HCT116 (cell line): ENCODE data around the gene NEUROD4. TPM values are rescaled to one million over a fixed set of nuclear protein-coding genes. Genes with fewer than 3 reads are reported as not detected.
A peak's percentile ranks its signal among the peaks of the same experiment; 100 is the strongest.

Experiments
- ATAC-seq: fragments of 200-7000 bp; cut with Tn5 transposase; 2 replicates; pipeline ENCODE4 v1.9.1; 2020; ENCODE audit warnings: mild to moderate bottlenecking, moderate library complexity
- BruUV-seq: library from RNA; stranded (reverse); fragments of 400-500 nt; replicated peaks from 2 replicates; lab custom pipeline; 2021; lab: Mats Ljungman, UMichigan
- CTCF ChIA-PET: fragments of 300-600 bp; sonication (Branson Sonifier 250); formaldehyde crosslinking; loops from one replicate; lab custom pipeline; 2021; ENCODE audit warnings: antibody characterized with exemption; lab: Charles Lee
- POLR2A ChIA-PET: fragments of 300-600, 350-600 bp; sonication (Branson Sonifier 250); formaldehyde crosslinking; loops from one replicate; lab custom pipeline; 2021; ENCODE audit warnings: antibody characterized with exemption; lab: Charles Lee
- RAD21 ChIA-PET, 2 experiments: fragments of 300-600 bp; sonication (Branson Sonifier 250); formaldehyde crosslinking; loops; one replicate each; lab custom pipeline; 2023; ENCODE audit warnings: low total read pairs in 2 of 2; ENCODE audit not compliant: uncharacterized antibody in 2 of 2, unreplicated experiment in 2 of 2, low non-redundant PET in 1 of 2; lab: Charles Lee
- DNase-seq: peaks from one replicate; pipeline ENCODE4 v3.0.0-alpha.2; 2010; ENCODE audit warnings: low read depth, low spot score
- H2AFZ ChIP-seq: fragments of 200-600 bp; shearing (Covaris generic), sonication (generic); 2 replicates; pipeline ENCODE4 v1.6.1; 2017; ENCODE audit warnings: low read depth, mixed run types, mixed read lengths, antibody characterized with exemption, low read length; ENCODE audit not compliant: poor library complexity, severe bottlenecking
- H3K27ac ChIP-seq: 2 replicates; pipeline ENCODE4 v1.5.1; 2012; ENCODE audit warnings: low read depth, low read length
- H3K27me3 ChIP-seq: fragments of 200-600 bp; sonication (generic); 2 replicates; pipeline ENCODE4 v1.6.1; 2016; ENCODE audit warnings: mixed run types, low read length, mixed read lengths; ENCODE audit not compliant: insufficient read depth
- H3K36me3 ChIP-seq, 2 experiments: fragments of 200-500 bp in 1 of 2; fragments of 200-600 bp in 1 of 2; sonication (Bioruptor generic) in 1 of 2; sonication (generic) in 1 of 2; 2 replicates each; pipeline versions ENCODE4 v1.5.1 to v1.6.1; 2014 to 2016; ENCODE audit warnings: low read length in 2 of 2, inconsistent platforms in 1 of 2, mixed read lengths in 1 of 2, mixed run types in 1 of 2; ENCODE audit not compliant: insufficient read depth in 2 of 2, control insufficient read depth in 1 of 2
- H3K4me1 ChIP-seq, 2 experiments: fragments of 200-600 bp in 1 of 2; sonication (generic) in 1 of 2; 2 replicates each; pipeline versions ENCODE4 v1.5.1 to v1.6.1; 2012 to 2017; ENCODE audit warnings: low read length in 2 of 2, inconsistent platforms in 1 of 2, mild to moderate bottlenecking in 1 of 2, mixed read lengths in 1 of 2, mixed run types in 1 of 2, moderate library complexity in 1 of 2; ENCODE audit not compliant: insufficient read depth in 2 of 2, control insufficient read depth in 1 of 2
- H3K4me2 ChIP-seq: fragments of 200-600 bp; sonication (generic); 2 replicates; pipeline ENCODE4 v1.6.1; 2017; ENCODE audit warnings: mixed run types, low read length, mixed read lengths
- H3K4me3 ChIP-seq, 2 experiments: fragments of 200-600 bp in 1 of 2; sonication (generic) in 1 of 2; replicated peaks in 1 of 2; 2 replicates each; pipeline ENCODE4 v1.5.1; 2011 to 2016; ENCODE audit warnings: low read length in 2 of 2, control low read depth in 1 of 2, low read depth in 1 of 2, mild to moderate bottlenecking in 1 of 2, mixed read lengths in 1 of 2, mixed run types in 1 of 2
- H3K79me2 ChIP-seq: fragments of 200-600 bp; sonication (generic); 2 replicates; pipeline ENCODE4 v1.6.1; 2017; ENCODE audit warnings: mild to moderate bottlenecking, mixed run types, low read length, moderate library complexity, mixed read lengths; ENCODE audit not compliant: insufficient read depth
- H3K9ac ChIP-seq: fragments of 200-600 bp; sonication (generic); 2 replicates; pipeline ENCODE4 v1.6.1; 2016; ENCODE audit warnings: low read length, mixed read lengths
- H3K9me2 ChIP-seq: fragments of 200-600 bp; sonication (generic), shearing (Covaris generic); 2 replicates; pipeline ENCODE4 v1.6.1; 2017; ENCODE audit warnings: mixed run types, mild to moderate bottlenecking, moderate library complexity; ENCODE audit not compliant: insufficient read depth
- H3K9me3 ChIP-seq, 2 experiments: fragments of 200-500 bp in 1 of 2; fragments of 200-600 bp in 1 of 2; sonication (Bioruptor generic) in 1 of 2; sonication (generic) in 1 of 2; 2 replicates each; pipeline ENCODE4 v1.6.1; 2014 to 2017; ENCODE audit warnings: low read length in 2 of 2, mixed read lengths in 2 of 2, inconsistent platforms in 1 of 2, low read depth in 1 of 2, mild to moderate bottlenecking in 1 of 2, mixed run types in 1 of 2, moderate library complexity in 1 of 2; ENCODE audit not compliant: control insufficient read depth in 1 of 2, insufficient read depth in 1 of 2
- H4K20me1 ChIP-seq: fragments of 200-600 bp; sonication (generic), shearing (Covaris generic); 2 replicates; pipeline ENCODE4 v1.6.1; 2017; ENCODE audit warnings: mixed run types, mild to moderate bottlenecking, moderate library complexity; ENCODE audit not compliant: insufficient read depth
- CBX3 ChIP-seq: IDR thresholded peaks from 2 replicates; pipeline ENCODE4 v1.6.1; 2012; ENCODE audit warnings: low read depth
- EZH2phosphoT487 ChIP-seq: fragments of 200-600 bp; IDR thresholded peaks from 2 replicates; pipeline ENCODE4 v1.6.1; 2018; ENCODE audit warnings: antibody characterized with exemption, borderline replicate concordance
- MAX ChIP-seq: IDR thresholded peaks from 2 replicates; pipeline ENCODE4 v1.6.1; 2012
- RAD21 ChIP-seq: IDR thresholded peaks from 2 replicates; pipeline ENCODE4 v1.6.1; 2012; ENCODE audit warnings: low read depth, mild to moderate bottlenecking
- REST ChIP-seq: IDR thresholded peaks from 2 replicates; pipeline ENCODE4 v1.6.1; 2012; ENCODE audit warnings: low read depth
- TCF7L2 ChIP-seq: IDR thresholded peaks from 2 replicates; pipeline ENCODE4 v1.7.0; 2011; ENCODE audit warnings: borderline replicate concordance, inconsistent platforms; ENCODE audit not compliant: insufficient read depth, insufficient read length; ENCODE audit errors: extremely low read depth
- YY1 ChIP-seq: IDR thresholded peaks from 2 replicates; pipeline ENCODE4 v1.6.1; 2011; ENCODE audit warnings: low read length, low read depth, moderate library complexity, mild to moderate bottlenecking; ENCODE audit not compliant: insufficient replicate concordance; ENCODE audit errors: extremely low read depth
- ZNF274 ChIP-seq: fragments of 200-500 bp; sonication (Bioruptor generic); IDR thresholded peaks from 2 replicates; pipeline ENCODE4 v1.6.1; 2014; ENCODE audit warnings: mild to moderate bottlenecking, low read depth, low read length, inconsistent platforms
- intact Hi-C: fragments of 100-400 bp; cut with micrococcal nuclease; formaldehyde crosslinking; loops from 2 replicates; pipeline ENCODE4 v1.10.0; 2022
- total RNA-seq: library from RNA; stranded (reverse); gene quantifications from one replicate; pipeline ENCODE4 v1.2.1, GENCODE V29; 2021; ENCODE audit not compliant: unreplicated experiment

Gene NEUROD4
- total RNA-seq, 1 experiment from 2014 or later = not detected

DNA sequence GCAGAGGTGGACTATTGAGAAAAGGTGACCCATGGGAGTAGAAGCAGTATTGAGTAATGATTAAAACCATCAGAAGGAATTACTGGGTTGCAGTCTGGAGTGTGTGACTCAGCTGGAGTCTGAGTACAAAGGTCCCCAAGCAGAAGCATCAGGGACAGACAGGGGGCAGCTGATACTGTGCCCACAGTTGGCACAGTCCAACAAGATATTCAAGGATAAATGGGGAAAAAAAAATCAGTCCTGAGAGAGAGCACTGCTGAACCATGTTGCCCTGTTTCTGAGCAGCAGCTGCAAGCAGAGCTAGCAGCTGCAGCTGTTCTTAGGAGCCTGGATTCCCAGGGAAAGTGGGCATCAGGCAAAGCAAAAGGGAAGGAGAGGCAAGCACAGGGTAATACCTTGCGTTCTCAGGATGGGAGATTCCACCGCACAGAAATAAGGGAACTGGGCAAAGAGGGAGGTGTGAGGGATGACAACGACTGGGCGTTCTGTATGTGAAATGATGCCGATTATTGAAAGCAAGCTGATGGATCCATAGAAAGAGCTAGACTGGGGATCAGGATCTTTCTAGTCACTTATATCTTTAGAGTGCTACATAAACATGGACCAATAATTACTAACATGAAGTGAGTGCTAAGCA is 17.7 kb downstream of the NEUROD4 start:
- Histone ChIP-seq H3K79me2 (no peaks in the 10 kb centered on the region), H2AFZ (no peak overlapping the region), H3K4me1 (no peaks in the 10 kb centered on the region), H4K20me1 (no peaks in the 10 kb centered on the region), H3K27me3 (peaks cover 90% of the 10 kb centered on the region), H3K4me3 (no peak overlapping the region), H3K9me2 (no peaks in the 10 kb centered on the region), H3K27ac (no peak overlapping the region), H3K4me2 (no peak overlapping the region), H3K9ac (no peak overlapping the region), H3K9me3 (no peaks in the 10 kb centered on the region), H3K36me3 (no peaks in the 10 kb centered on the region)
- ChIA-PET CTCF (no interaction called here), POLR2A (no interaction called here), RAD21 (no interaction called here)
- ATAC-seq (no peak), DNase-seq (no peak)
- no peak for TF ChIP-seq MAX
- TF ChIP-seq EZH2phosphoT487 = 0 out of 2 replicates have a peak, but pooled peaks have one; percentile 60
- intact Hi-C loops = no loop called here
- no TSS peak for BruUV-seq

DNA sequence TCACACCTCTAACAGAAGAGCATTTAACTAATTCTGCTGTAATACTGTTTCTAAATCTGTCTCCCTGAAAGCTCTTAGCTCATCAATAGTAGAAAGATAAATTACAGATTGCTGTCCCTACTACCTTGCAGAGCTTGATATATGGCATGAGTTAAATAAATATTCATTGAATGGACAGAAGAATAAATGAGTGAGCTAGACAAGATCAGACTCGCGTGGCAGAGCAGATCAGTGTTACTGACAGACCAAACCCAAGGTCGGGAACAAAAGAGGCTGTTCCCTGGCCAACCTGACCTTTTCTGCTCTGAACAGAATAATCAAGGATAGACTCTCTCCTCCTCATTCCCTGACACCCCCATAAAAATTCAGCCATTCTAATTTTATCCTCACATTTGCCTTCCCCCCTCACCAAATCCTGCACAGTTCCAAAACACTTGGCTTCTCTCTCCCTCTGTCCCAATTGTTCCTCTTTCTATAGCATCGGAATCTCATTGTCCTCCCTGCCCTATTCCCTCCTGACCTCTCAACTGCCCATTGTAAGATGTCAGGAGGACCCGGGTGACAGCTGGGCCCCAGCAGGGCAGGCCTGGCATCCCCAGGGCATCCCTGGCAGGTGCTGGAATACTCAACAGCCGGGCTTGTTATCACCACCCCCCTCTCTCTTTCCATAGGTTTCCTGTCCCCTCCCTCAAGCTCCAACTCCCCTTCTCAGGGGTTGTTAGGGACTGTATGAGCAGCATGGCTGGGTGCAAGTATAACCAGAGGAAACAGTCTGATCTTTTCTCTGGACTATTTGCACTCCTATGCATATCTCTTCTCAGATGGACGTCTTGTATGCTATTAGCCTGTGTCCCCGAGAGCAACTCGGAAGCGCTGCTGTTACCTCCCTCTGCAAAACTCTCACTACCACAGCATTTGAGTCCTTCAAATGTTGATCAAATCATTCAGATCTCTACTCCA is 19.9 kb downstream of the NEUROD4 start:
- RAD21 ChIA-PET = no interaction called here
- no peaks in the 10 kb centered on the region for H4K20me1 ChIP-seq
- no peak overlapping the region for H3K27ac ChIP-seq
- no peaks in the 10 kb centered on the region for H3K36me3 ChIP-seq
- intact Hi-C loops = no loop called here
- TF ChIP-seq ZNF274 (no peak), RAD21 (no peak), EZH2phosphoT487 (0 out of 2 replicates have a peak, but pooled peaks have one; percentile 89), YY1 (no peak), TCF7L2 (no peak), REST (no peak), CBX3 (no peak)
- no peaks in the 10 kb centered on the region for H3K9me3 ChIP-seq
- no peak for DNase-seq
- no peak overlapping the region for H3K4me3 ChIP-seq
- no peak overlapping the region for H3K4me2 ChIP-seq
- H3K79me2 ChIP-seq = no peaks in the 10 kb centered on the region
- ATAC-seq = no peak
- no peak overlapping the region for H2AFZ ChIP-seq
- no TSS peak for BruUV-seq
- no peak overlapping the region for H3K9ac ChIP-seq
- POLR2A ChIA-PET = no interaction called here
- CTCF ChIA-PET = no interaction called here
- H3K4me1 ChIP-seq = no peaks in the 10 kb centered on the region
- H3K9me2 ChIP-seq = no peaks in the 10 kb centered on the region
- peaks cover 84% of the 10 kb centered on the region for H3K27me3 ChIP-seq
